NCI-H2196 (cell line): Measurements from ENCODE around the gene APOC3.
"Not testable (repeated sequence)": the region's sequence is repeated elsewhere in the genome, so short reads cannot be mapped to it uniquely, and the experiment has no call there.

Source experiments
- DNase-seq: peaks from one replicate; lab custom pipeline; 2025; ENCODE audit not compliant: unreplicated experiment; lab: John Stamatoyannopoulos, UW

The APOC3 gene

DNA sequence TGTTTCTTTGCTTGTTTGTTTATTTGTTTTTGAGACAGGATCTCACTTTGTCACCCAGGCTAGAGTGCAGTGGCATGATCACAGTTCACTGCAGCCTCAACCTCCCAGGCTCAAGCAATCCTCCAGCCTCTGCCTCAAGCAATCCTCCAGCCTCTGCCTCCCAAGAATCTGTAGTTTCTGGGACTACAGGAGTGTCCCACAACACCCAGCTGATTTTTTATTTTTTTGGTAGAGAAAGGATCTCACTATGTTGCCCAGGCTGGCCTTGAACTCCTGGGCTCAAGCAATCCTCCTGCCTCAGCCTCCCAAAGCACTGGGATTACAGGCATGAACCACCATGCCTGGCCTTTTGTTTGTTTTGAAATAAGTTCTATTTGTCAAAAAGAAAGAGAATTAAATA, 28.0 kb upstream of the APOC3 start:
- DNase-seq: not testable (repeated sequence)

DNA sequence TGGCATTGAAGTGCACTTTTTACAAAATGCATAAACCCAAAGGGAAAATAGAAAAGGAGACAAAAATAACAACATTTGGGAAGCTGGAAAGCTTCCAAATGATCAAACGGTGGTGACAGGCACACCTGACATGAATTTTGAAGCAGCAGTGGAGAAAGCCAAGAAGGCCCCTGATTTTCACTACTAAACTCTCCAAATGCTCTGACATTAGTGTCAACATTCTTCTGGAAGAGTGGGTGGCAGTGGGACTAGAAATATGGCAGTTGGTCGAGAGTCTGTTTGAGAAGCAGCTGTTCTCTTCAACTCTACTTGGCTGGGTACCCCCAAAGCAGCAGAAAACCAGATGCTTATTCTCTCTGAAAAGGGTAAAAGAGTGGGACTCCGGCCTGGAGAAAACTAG, 25.7 kb upstream of the APOC3 start:
- DNase-seq: no peak

DNA sequence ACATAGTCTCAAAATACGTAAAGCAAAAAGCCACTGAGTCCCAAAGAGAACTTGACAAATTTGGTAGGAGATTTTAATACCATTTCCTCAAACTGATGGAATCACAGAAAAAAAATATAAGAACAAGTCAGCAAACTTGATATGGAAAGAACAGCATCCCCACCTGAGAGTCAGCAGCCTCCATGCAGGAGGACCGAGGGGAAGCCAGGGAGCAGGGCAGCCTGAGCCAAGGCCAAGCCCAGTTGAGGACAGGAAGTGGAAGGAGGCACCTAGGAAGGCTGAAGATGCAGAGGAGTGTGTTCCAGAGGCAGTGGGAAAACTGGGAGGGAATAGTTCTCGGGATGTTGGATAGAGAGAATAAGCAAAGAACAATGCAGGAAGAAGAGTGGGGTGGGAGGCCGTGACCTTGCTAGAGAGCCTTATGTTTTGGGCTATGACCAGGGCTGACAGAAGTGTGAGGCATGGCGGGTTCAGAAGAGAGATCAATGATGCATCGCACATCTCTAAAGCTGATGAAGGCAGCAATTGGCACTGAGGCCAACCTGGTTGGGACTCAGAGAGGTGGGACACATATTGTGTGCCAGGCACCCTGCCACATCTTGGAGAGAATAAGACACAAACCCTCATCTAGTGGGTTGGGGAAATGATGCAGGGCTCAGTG, 22.0 kb upstream of the APOC3 start:
- no peak for DNase-seq

DNA sequence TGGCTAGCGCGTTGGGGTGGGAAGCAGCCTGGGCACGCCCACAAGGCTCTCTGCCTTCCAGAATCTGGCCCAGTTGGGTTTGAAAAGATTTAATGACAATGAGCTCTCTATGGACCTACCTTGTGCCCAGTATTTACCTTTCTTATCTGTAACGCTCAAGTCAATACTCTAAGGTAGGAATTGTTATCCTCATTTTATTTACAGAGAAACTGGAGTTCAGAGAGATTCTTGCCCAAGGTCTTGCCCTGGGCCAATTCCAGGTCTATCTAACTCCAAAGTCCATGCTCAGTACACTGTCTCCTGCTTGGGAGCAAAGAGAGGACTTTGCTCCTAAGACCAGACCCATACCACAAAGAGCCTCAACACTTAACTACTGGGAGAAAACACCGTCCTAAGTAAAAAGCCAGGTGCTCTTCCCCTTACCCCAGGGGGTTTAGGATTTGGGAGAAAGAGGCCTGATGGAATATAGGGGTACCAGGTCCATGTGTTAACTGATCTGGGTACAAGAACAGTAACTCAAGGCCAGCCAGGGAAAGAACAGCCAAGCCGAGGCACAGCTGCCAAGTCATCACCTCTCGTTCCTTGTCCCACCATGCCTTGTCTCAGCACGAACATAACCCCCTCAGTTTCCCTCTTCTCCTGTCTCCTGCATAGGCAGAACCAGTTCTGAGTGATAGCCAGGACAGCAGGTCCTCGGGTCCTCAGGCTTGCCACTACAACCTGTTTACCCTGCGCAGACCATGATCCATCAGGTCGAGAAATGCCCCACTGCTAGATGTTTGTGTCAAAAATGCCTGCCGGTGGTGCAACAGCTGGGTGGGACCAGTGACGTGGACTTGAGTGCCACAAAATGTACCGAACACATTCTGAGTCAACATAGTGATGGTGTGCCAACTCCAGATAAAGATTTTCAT, 21.2 kb upstream of the APOC3 start:
- DNase-seq: no peak

DNA sequence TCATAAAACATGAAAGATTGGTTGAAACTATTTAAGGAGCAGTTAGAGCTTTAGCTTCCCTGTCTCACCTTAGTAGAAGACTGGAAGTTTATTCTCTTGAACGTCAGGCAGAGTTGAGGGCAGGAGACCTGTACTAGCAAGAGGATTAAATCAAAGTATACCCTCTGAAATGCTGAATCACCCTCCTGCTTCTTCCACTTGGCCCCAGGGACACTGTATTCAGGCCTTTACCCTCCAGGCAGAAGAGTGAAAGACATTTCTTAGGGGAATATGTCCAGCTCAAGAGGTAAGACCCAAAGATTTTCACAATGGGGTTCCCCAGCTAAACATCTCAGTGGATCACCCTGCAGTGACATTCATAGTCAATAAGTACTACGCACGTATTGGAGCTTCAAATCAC, 18.5 kb upstream of the APOC3 start:
- no peak for DNase-seq

DNA sequence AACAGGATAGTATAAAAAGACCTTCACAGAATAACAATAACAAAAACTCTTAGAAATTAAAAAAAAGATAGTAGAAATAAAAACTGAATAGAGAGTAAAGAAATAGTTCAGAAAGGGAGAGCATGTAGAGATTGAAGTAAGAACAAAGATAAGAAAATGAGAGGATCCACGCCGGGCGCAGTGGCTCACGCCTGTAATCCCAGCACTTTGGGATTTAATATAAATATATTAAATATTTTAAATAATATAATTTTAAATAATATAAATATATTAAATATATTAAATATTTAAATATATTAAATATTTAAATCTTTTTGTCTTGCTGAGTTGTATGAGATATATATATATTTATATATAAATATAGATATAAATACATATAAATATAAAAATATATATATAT, 17.6 kb upstream of the APOC3 start:
- DNase-seq: no peak

DNA sequence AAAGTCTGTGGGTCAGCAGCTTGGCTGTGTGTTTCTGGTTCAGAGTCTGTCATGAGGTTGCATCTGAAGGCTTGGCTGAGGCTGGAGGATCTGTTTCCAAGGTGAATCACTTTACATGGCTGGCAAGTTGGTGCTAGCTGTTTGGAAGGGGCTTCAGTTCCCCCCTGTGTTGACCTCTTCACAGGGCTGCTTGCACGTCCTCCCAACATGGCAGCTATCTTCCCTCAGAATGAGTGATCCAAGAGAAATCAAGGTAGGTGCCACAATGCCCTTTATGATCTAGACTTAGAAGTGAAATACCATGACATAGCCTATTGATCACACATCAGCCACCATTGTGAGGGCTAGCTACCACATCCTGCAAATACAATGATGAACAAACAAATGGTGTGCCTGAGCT, 16.5 kb upstream of the APOC3 start:
- DNase-seq: no peak

DNA sequence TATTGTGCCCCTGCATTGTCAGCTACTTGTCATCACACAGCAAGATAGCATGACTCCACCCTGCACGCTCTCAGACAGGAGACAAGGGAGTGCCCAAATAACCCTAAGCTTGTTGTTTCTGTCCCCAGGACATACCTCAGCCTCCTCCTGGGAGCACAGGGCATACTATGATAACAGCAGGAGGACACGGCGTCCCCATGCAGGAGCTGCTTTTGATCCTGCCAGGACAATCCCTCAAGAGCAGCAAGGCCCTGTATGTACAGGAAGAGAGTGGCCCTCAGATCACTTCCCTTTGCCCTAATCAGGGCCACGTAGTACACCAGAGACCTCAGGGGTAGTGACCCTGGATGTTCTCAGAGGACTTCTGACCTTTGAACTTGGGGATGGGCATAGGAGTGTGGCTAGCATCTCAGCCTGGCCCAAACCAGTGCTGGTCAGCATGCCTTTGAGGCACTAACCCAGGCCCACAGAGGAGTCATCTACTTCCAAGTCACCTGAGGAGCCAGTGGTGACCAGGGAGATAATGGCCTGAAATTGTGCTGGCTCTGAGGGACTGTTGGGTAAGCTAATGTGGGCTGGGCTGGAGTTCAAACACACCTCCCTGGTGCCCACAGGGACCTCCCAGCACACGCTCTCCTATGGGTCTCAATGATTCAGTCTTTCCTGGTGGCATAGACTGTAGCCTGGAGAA, 15.8 kb upstream of the APOC3 start:
- no peak for DNase-seq

DNA sequence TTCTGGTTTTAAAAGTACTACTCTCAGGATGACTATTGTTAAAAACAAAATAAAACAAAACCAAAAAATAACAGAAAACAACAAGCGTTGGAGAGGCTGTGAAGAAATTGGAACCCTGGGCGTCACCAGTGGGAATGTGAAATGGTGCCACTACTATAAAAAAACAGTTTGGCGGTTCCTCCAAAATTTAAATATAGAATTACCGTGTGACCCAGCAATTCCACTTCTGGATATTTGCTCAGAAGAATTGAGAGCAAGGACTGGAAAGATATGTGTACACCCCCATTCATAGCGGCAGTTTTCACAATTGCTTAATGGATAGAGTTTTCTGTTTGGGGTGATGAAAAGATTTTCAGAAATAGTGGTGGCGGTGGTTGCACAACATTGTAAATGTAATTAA, 15.2 kb upstream of the APOC3 start:
- no peak for DNase-seq

DNA sequence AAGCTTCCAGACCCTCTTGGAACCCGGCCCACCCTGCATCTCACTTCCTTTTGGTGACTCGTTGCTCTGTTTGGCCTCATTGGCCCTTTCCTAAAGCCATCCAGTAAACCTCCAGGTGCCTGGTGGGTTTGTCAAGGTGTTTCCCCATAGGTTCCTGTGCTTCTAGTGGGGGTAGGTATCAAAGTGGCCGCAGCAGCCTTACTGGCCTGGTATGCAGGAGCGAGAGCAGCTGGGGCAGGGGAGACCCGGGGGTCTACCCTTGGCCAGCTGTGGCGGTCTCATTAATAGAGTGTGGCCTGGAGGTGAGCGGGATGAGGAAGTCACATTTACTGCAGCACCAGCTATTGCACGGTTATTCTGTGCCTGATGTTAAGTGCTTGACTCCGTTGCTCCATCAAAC, 10.7 kb upstream of the APOC3 start:
- DNase-seq: no peak

DNA sequence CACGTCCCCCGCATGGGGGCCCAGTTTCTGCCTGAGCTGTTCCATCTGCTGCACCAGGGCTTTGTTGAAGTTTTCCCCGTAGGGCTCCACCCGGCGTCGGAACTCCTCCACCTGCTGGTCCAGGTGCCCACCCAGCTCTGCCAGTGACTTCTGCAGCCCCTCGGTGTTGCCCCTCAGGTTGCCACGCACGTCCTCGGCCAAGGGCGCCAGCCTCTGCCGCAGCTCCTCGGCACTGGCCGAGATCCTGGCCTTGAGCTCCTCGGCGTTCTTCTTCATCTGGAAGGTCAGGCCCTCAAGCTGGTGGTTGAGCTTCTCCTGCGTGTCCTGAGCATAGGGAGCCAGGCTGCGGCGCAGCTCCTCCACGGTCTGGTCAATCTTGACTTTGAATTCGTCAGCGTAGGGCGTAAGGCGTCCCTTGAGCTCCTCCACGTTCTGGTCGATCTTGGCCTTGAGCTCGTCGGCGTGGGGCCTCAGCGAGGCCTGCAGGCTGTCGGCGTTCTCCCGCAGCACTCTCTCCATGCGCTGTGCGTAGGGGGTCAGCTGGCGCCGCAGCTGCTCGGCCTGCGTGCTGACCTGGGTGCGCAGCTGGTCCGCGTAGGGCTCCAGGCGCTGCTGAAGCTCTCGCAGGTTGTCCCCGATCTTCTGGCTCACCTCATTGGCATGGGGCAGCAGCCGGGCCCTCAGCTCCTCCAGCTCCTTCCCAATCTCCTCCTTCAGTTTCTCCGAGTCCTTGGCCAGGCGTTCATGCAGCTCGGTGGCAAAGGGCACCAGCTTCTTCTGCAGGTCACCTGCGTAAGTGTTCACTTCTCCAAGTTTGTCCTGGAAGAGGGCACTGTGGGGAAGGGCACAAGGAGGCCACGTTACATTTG, 8.4 kb upstream of the APOC3 start:
- DNase-seq: no peak

DNA sequence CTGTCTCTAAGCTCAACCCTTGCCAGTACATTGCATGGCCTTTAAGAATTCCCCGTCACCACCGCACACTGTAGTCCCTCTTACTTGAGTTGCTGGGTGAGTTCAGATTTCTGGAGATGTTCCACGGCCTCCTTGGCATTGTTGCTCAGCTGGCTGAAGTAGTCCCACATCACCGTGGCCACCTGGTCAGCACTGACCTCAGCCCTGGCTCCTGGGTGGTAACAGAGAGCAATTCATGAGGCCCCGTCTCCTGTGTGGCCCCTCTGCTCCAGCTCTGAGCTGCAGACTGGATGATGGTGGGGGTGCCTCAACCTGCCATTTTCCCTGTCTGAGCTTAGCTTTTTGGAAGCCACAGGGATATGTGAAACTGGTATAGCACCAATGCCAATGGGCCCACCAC, 7.1 kb upstream of the APOC3 start:
- DNase-seq: no peak

DNA sequence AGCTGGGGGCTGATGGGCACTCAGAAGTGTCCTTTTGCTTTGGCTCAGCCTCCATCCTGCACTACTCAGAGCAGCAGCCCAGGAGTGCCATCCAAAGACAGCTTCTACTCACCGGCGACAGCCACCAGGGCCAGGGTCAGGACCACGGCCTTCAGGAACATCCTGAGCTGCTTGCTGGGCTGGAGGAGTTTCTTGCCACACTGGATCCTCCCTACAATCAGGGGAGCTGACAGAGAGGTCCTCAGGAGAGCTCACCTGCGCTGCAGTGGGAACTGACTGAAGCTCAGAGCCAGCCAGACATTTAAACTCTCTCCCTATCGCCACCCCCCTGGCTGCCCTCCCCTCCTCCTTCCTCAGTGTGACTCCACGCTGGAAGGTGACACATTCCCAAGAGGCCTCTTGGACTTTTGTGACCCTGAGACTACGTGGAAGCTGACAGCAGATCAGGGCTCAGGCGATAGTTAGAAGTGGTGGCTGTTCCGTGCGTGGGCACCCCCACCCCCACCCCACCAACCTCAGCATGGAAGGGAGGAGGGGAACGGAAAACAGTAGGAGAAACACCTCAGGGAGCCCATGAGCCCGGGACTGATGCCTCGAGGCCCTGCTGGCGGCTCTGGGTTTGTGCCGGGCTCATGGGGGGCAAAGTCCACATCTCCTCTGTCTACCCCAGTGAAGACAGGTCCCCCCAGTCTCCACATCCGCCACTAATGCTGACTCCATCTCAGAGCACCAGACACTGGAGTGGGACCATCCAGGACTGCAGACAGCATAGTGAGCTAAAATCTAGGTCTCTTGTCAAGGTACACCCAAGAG, 6.5 kb upstream of the APOC3 start, which contains the start of gene APOA4:
APOA4 (minus strand) TSS at position 274 of the 813 bp plus-strand sequence; CDS start at position 161, 113 bp downstream.
- no peak for DNase-seq

DNA sequence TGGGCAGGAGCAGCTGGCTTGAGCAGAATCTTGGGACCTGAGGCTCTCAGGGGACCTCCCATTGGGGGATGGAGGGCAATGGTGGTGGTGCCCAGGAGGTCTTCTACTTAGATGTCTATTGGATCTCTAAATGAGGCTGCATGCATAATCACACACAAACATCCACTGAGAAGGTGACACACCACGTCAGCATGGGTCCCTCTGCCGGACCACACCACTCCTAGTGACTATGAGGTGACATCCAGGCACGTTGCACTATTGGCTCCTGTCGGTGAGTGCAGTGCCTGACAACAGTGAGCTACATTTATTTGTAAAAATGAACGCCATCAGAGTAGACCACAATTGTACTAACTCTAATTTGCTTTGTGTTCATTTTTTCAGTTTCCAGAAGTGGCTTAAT, 4.3 kb upstream of the APOC3 start:
- DNase-seq: no peak

DNA sequence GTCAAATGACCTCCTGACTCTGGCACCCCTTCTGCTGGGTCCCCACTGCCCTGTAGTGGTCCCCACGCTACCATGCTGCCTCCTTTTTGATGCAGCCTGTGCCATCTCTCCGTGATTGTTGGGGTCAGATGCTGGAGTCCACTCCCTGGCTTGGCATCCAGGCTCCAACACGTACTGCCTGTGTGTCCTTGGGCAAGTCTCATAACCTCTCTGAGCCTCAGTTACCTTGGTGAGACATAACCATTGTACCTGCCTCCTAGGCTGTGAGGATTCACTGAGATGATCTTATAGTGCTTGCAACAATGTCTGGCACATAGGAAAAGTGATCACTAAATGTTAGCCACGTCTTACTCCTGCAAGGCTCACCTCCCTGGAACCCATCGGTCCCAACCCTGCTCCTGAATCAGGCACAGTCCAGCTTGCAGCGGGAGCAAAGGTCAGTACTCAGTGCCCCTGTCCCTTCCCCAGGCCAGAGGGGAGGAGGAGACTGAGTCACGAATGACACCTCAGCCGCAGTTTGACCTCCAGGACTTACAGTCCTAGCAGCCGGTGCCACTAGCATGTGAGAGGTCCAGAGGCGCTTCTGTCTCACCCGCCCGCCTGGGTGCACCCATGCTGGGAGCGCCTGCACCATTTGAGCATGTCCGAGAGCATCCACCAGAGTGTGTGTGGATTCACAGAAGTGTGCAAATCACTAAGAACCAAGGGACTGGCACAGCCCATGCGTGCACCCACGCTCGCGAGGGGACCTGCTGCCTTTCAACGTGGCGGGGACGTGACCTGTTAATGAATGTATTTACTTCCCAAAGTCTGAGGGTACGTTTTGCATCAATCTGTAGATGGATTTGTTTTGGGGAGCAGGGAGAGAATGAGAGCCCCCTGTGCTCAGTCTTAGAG, 3.6 kb upstream of the APOC3 start:
- DNase-seq: no peak

DNA sequence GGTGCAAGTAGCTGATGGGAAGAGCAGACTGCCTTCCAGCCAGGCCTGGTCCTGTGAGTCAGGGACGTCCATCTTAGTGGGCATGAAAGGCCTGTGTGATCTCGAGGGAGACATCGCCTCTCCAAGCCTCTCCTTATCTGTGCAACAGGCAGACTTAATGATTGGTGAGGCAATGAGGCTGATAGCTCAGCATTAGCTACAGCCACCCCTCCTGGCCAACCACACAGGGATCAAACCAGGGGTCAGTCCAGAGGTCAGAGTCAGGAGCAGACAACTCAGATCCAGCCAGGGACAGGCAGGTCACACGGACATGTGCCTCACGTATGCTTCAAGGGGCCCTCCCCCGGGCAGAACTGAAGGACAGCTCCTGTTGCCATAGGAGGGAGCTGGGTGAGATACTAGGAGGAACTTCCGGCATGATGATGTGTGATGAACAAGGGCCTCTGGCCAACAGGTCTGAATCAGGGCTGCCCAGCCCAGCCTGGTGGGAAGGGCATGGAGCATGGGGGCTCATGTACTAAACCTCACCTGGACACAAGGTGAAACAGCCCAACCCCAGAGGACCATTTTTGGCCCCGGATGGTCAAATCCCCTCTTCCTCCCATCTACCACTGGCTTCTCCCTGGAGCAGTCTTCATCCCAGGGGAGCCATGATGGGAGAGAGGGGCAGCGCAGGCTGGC, 2.8 kb upstream of the APOC3 start:
- no peak for DNase-seq

DNA sequence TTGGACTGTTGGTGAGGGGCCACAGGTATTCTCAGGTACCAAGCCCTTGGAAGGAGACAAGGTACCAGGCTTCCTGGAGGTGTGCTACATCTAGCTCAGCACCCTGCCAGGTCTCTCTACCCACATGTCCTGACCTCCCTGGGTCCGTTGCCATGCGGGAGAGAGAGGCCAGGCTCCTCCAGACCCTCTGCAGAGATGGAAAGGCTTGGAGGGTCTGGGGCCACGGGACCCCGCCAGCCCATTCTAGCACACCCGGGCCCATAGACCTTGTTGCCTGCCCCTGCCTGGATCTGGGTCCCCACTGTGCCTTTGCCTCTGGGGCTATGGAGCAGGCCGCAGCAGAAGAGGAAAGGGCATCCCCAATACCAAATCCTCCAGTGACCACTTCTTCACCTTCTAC, 2.2 kb upstream of the APOC3 start:
- DNase-seq: no peak
